Stromal cell of bone marrow (primary cell): ENCODE data around the gene ATP11A.

Experiments
- DNase-seq: peaks from one replicate; pipeline ENCODE4 v3.0.0-alpha.2; 2012; ENCODE audit warnings: low read depth

Gene ATP11A

GRCh38 chr13:112761701-112762689, 72.2 kb downstream of the ATP11A start:
- no peak for DNase-seq

- no peak for DNase-seq
Observed at GRCh38 chr13:112762690-112763080, 72.8 kb downstream of the ATP11A start.

GRCh38 chr13:112764028-112764427, 74.2 kb downstream of the ATP11A start:
- no peak for DNase-seq

GRCh38 chr13:112764864-112765561, 75.2 kb downstream of the ATP11A start:
- DNase-seq: no peak

- no peak for DNase-seq
Observed at GRCh38 chr13:112765731-112766130, 75.9 kb downstream of the ATP11A start.

GRCh38 chr13:112766336-112766735, 76.5 kb downstream of the ATP11A start:
- no peak for DNase-seq

GRCh38 chr13:112767506-112768471, 78.0 kb downstream of the ATP11A start:
- no peak for DNase-seq

GRCh38 chr13:112768795-112769481, 79.1 kb downstream of the ATP11A start:
- DNase-seq: no peak

- no peak for DNase-seq
Observed at GRCh38 chr13:112769615-112770014, 79.8 kb downstream of the ATP11A start.

GRCh38 chr13:112770504-112770903, 80.7 kb downstream of the ATP11A start:
- DNase-seq: no peak

- DNase-seq: no peak
Observed at GRCh38 chr13:112771139-112771876, 81.5 kb downstream of the ATP11A start.

GRCh38 chr13:112771877-112772538, 82.2 kb downstream of the ATP11A start:
- no peak for DNase-seq

GRCh38 chr13:112772539-112772909, 82.7 kb downstream of the ATP11A start:
- no peak for DNase-seq

GRCh38 chr13:112772929-112773328, 83.1 kb downstream of the ATP11A start:
- DNase-seq: no peak

GRCh38 chr13:112773601-112774447, 84.0 kb downstream of the ATP11A start:
- DNase-seq: no peak

GRCh38 chr13:112774448-112774792, 84.6 kb downstream of the ATP11A start:
- DNase-seq: no peak

GRCh38 chr13:112774829-112775565, 85.2 kb downstream of the ATP11A start:
- DNase-seq: no peak

- DNase-seq: no peak
Observed at GRCh38 chr13:112775791-112776279, 86.0 kb downstream of the ATP11A start.
